ENCODE measurements around the gene DCPS. TPM values are rescaled to one million over a fixed set of nuclear protein-coding genes. Genes with fewer than 3 reads are reported as not detected.

Gene DCPS
- total RNA-seq, 2 experiments from 2014 or later: 40.6 to 41.9 TPM

DNA sequence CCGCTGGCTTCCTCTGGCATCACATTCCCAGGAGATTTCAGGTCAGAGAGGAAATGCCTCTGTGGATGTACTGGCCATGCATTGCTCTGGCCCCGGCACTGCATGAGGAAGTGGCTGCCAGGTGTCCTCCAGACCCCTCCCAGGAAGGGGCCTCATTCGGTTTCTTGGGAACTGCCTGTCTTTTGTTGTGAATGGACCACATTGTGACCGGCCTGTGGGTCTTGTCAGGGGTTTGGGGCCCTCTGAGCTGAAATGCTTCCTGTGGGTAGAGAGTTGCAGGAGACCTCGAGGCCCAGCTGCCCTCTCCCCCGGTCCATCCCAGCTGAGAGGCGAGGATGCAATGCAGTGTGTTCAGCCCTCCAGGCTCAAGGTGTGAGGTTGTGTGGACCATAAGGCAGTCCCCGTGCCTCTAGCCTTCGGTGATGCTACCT, 32.8 kb downstream of the DCPS start:
- Mint-ChIP-seq H3K9me3 (ENCODE audit: low read depth) (no peaks in the 10 kb centered on the region), H3K27ac (peak overlapping the region; percentile 67), H3K4me3 (no peak overlapping the region), H3K36me3 (peaks cover 19% of the 10 kb centered on the region), H3K4me1 (peaks cover 25% of the 10 kb centered on the region), H3K27me3 (no peaks in the 10 kb centered on the region)
- CTCF ChIA-PET: interaction anchor here (1.1 kb wide), 2 partner anchors 8 to 26 kb away, joined by 3 read pairs; no protein-coding TSS in a partner anchor
- no peak for ATAC-seq
- DNase-seq: no peak

DNA sequence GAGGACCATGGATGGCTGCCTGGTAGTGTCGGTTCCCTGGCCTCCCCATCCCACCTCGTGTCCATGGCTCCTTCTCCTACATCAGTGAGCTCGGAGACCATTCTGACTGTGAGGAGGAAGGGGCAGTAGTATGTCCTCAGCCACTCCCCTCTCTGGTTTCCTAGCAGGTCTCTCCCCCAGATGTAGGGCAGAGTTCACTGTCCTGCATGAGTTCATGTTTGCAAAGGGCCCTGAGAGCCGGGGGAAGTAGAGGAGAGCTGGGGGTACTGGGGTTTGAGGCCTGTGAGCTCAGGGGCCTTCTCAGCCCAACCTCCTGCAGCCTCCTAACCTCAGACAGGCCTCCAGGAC, 33.2 kb downstream of the DCPS start:
- peaks cover 23% of the 10 kb centered on the region for H3K36me3 Mint-ChIP-seq
- H3K27ac Mint-ChIP-seq: no peak overlapping the region
- no peak overlapping the region for H3K4me3 Mint-ChIP-seq
- peaks cover 29% of the 10 kb centered on the region for H3K4me1 Mint-ChIP-seq
- no peaks in the 10 kb centered on the region for H3K27me3 Mint-ChIP-seq
- ATAC-seq (no peak), DNase-seq (no peak)
- H3K9me3 Mint-ChIP-seq (ENCODE audit: low read depth): no peaks in the 10 kb centered on the region
- CTCF ChIA-PET: interaction anchor here (1.1 to 1.7 kb wide), 3 partner anchors 9 to 26 kb away, joined by 3 to 4 read pairs (median 3); no protein-coding TSS in a partner anchor

DNA sequence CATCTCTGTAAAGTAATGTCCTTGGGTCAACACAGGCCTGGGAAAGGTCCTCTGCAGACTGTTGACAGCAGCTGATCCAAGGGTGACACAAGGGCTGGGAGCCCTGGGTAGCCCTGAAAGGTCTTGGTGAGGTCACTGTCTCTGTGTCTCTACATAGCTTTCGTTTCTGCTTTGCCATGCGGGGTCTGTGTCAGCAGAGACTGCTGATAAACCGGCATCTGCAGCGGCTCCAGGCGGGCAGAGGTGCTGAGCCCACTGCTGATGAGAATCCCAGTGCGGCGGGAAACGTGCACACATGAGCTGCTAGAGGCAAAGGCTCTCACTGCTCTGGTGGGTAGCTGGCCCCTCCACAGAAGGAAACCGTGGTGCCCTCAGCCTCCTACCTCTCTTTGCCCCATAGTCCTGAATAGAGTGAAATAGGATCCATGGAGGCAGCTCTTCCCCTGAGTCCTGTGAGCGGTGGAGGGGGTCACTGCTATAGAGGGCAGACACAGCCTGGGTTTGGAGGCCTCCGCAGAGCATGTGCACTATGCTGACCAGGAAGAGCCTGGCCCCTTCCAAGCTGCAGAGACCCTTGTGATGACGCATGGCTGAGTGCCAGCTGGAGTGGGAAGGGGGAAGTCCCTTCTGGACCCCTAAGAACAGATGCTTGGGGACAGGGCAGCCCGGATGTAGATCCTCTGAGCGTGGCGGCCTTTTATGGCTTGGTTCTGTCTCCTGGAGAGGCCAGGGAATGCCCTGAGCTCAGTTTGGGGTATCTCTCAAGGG, 33.8 kb downstream of the DCPS start:
- H3K27ac Mint-ChIP-seq: no peak overlapping the region
- ATAC-seq (no peak), DNase-seq (no peak)
- no peaks in the 10 kb centered on the region for H3K9me3 Mint-ChIP-seq (ENCODE audit: low read depth)
- H3K4me3 Mint-ChIP-seq: no peak overlapping the region
- H3K36me3 Mint-ChIP-seq: peaks cover 22% of the 10 kb centered on the region
- peaks cover 31% of the 10 kb centered on the region for H3K4me1 Mint-ChIP-seq
- no peaks in the 10 kb centered on the region for H3K27me3 Mint-ChIP-seq
- CTCF ChIA-PET: interaction anchor here (1.1 to 1.7 kb wide), 3 partner anchors 9 to 27 kb away, joined by 3 to 4 read pairs (median 3); no protein-coding TSS in a partner anchor

DNA sequence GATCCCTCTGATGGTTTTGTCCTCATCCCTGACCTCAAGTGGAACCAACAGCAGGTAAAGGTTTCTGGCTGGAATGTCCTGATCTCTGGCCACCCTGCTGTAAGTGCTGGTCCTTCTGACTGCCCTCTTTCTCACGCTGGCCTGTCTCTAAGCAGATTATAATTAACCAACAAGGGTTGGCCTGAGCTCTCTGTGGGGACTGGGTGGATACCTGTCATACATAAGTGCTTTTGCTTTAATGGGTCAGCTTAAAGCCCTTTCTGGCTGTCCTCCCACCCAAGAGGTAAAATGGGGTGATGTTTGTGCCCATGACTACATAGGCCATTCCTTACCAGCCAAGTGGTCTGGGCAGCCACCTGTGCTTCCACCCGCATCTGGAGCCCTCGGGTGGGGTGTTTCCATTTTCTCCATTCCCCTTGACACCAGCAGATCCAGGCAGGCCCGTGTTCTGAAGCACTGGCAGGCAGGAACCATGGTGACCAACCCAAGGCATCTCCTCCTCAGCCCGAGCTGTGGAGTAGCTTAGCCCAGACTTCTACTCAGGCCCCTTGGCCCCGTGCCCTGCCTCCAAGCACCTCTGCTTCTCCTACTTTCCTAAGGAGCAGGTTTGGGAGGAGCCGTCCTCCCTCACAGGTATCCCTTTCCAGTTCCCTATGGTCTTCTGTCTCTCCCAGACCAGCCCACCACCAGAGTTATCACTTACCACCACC, 34.6 kb downstream of the DCPS start:
- Mint-ChIP-seq H3K4me3 (no peak overlapping the region), H3K27ac (no peak overlapping the region), H3K36me3 (peaks cover 23% of the 10 kb centered on the region), H3K27me3 (no peaks in the 10 kb centered on the region), H3K4me1 (peaks cover 31% of the 10 kb centered on the region), H3K9me3 (ENCODE audit: low read depth) (no peaks in the 10 kb centered on the region)
- CTCF ChIA-PET: interaction anchor here (1.7 kb wide), 1 partner anchor 10 kb away, joined by 4 read pairs; no protein-coding TSS in a partner anchor
- DNase-seq (no peak), ATAC-seq (no peak)

DNA sequence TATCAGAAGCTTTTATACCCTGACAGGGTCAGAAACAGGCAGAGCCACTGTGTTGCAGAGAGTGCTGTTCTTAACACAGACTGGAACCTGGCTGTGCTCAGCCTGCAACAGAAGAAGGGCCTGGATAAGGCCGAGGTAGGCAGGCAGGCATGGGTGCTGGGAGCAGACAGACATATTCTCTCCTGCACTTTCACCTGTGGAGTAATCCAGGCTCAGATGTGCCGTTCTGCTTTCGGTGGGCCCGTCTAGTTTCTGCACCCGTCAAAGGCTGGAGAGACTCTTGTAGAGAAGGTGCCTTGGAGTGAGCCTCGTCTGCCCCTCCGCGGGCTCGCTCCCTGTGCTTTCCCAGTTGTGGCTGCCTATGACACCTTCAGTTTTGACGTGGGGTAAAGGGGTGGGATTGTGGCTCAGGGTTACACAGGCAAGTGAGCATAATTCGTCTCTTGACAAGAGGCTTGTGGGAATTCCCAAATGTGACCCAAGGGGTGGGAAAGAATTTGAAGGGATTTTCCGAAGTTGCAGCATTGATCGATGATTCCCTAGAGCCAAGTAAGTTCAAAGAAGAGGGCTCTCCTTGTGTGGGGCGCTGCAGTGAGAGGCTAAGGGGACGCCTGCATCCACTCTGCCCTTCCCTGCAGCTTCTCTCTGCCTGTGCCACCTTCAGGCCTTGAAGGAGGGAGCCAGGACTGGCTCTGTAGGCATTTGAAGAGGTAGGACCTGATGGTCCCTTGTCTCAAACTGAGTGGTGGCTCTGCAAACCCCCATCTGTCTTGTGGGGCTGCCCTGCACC, 35.4 kb downstream of the DCPS start:
- CTCF ChIA-PET: interaction anchor here (1.7 kb wide), 1 partner anchor 9 kb away, joined by 4 read pairs; no protein-coding TSS in a partner anchor
- Mint-ChIP-seq H3K27me3 (no peaks in the 10 kb centered on the region), H3K36me3 (peaks cover 23% of the 10 kb centered on the region), H3K4me1 (peaks cover 31% of the 10 kb centered on the region), H3K27ac (peak overlapping the region; percentile 11), H3K9me3 (ENCODE audit: low read depth) (no peaks in the 10 kb centered on the region), H3K4me3 (no peak overlapping the region)
- DNase-seq: no peak
- ATAC-seq: no peak

DNA sequence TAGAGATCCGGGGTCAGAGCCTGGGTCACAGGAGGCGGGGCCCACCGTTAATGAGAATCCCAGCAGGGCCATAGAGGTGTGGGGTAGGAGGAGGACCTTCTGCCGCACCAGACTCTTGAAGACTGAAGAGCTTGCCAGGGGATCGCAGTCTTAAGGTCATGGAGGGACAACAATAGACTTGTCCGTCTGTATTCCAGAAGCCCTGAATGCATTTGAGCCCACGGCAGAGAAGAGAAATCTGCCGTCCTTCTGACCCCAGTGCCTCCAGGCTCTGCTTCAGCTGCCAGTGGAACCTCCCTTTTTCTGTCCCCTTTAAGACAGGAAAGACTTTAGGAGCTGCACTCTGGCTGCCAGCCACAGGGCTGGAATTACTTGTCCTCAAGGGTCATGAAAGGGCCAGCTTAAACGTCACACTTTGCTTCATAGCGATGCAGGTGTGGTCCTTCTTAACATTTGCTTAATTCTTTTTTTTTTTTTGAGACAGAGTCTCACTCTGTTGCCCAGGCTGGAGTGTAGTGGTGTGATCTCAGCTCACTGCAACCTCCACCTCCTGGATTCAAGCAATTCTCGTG, 36.1 kb downstream of the DCPS start:
- ATAC-seq (no peak), DNase-seq (no peak)
- no peaks in the 10 kb centered on the region for H3K9me3 Mint-ChIP-seq (ENCODE audit: low read depth)
- CTCF ChIA-PET: no interaction called here
- peaks cover 28% of the 10 kb centered on the region for H3K4me1 Mint-ChIP-seq
- no peak overlapping the region for H3K27ac Mint-ChIP-seq
- no peaks in the 10 kb centered on the region for H3K27me3 Mint-ChIP-seq
- H3K36me3 Mint-ChIP-seq: peaks cover 22% of the 10 kb centered on the region
- no peak overlapping the region for H3K4me3 Mint-ChIP-seq

DNA sequence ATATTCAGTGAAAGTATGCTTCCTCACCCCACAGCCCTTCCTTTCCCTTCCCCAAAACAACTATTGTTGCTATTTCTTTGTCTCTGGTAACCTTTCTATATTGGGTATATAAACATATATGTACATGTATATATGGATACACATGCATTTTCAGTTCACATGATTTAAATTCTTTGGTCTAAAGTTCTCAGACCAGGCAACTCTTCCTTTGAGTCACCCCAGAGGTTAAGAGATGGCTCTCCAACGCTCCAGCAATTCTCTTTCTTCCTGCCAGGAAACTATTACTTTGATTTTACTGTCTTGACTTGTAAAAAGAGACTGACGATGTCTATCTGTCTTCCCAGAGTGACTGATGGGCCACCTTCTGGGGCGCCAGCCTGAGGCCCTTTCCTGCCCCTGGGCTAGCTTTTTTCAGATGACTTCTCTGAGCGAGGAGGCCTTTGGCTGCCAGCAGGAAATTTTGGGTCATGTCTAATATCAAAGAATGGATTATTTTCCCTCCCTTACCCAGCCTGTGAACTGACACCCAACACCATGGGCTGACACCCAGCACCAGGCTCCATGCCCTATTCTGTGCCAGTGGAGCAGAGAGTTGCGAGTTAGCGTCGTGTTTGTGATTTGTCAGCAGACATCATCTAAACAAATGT, 37.2 kb downstream of the DCPS start:
- no peak for DNase-seq
- Mint-ChIP-seq H3K36me3 (peaks cover 20% of the 10 kb centered on the region), H3K27me3 (no peaks in the 10 kb centered on the region), H3K4me3 (no peak overlapping the region), H3K4me1 (peaks cover 29% of the 10 kb centered on the region), H3K9me3 (ENCODE audit: low read depth) (no peaks in the 10 kb centered on the region), H3K27ac (peak overlapping the region; percentile 29)
- no peak for ATAC-seq
- CTCF ChIA-PET: interaction anchor here (0.8 kb wide), 1 partner anchor 30 kb away, joined by 3 read pairs; no protein-coding TSS in a partner anchor

DNA sequence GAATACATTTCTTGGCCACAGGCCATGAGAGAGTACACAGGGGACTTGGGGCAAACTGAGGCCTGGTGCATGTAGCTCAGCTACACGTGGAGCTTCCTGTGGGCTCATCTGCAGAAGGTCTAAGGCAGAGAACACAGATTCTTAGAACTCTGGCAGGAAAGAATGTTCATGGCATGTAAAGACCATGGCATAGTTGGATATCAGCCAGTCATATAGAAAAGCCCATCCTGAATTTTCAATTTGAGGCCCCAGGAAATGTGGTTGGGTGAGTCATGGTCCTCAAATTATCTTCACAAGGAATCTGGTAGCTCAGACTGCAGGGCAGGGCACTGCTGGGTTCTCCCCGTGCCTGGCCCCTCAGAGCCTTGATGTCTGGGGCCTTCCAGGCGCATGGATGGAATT, 37.9 kb downstream of the DCPS start:
- Mint-ChIP-seq H3K27me3 (no peaks in the 10 kb centered on the region), H3K4me3 (no peak overlapping the region), H3K36me3 (peaks cover 20% of the 10 kb centered on the region), H3K27ac (peak overlapping the region; percentile 34), H3K9me3 (ENCODE audit: low read depth) (no peaks in the 10 kb centered on the region), H3K4me1 (peaks cover 26% of the 10 kb centered on the region)
- CTCF ChIA-PET: interaction anchor here (0.8 kb wide), 1 partner anchor 31 kb away, joined by 3 read pairs; no protein-coding TSS in a partner anchor
- DNase-seq (no peak), ATAC-seq (no peak)

DNA sequence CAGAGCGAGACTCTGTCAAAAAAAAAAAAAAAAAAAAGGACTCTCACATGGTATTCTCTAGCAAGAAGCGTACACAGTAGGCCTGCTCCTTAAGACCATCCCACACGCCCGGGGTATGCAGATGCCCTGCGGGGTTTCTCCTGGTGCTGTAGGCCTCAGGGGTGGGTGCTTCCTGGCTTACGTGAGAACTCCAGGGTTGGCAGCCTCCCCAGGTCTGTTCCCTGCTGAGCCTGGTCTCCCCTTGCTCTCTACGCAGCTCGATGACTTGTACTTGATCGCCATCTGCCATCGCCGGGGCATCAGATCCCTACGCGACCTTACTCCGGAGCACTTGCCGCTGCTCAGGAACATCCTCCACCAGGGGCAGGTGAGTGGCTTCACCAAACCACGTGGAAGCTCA, 39.2 kb downstream of the DCPS start:
- CTCF ChIA-PET: no interaction called here
- Mint-ChIP-seq H3K4me3 (no peak overlapping the region), H3K9me3 (ENCODE audit: low read depth) (no peaks in the 10 kb centered on the region), H3K27ac (no peak overlapping the region), H3K4me1 (peaks cover 23% of the 10 kb centered on the region), H3K27me3 (no peaks in the 10 kb centered on the region), H3K36me3 (peaks cover 20% of the 10 kb centered on the region)
- ATAC-seq: no peak
- no peak for DNase-seq

DNA sequence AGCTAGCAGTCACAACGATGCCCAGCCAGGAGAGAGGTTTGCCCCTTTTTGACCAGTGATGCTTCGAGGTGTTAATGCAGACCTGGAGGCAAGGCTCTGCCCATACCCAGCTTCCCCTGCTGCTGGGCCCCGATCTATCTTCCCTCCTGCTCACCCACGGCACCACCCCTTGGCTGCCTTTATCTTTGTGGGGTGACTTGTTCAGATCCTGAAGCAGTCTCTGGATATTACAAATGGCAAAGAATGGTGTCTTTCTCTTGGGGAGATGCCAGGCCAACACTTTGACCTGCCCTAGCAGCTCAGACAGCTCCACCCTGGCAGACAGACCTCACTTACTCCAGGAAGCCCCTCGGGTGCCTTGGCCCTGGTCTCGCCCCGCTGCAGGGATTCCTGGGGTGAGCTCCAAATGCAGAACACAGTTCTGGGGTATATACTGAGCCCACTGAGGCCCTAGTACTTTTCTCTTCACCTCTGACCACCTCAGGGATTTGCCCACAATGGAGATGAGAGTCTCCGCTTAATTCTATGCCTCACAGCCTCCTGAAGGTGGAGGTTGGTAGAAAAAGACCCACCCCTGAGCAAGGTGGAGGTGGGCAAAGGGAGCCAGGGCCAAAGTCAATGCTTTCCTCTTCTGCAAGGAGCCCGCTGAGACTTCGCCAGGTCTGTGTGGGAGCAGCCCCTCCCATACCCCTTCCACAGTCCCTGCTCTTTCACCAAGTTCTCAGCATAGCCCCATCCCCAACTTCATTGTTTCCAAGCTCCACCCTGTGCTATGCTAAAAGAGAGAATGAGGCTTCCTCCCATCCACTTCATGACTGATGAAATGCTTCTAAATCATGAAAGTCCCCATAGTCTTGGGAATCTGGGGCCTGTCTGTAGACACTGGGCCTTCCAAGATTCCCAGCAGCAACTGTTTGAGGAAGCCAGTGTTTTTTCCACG, 40.6 kb downstream of the DCPS start:
- DNase-seq: no peak
- H3K4me1 Mint-ChIP-seq: peaks cover 34% of the 10 kb centered on the region
- H3K4me3 Mint-ChIP-seq: no peak overlapping the region
- H3K36me3 Mint-ChIP-seq: peaks cover 17% of the 10 kb centered on the region
- CTCF ChIA-PET: interaction anchor here (1.0 kb wide), 1 partner anchor 27 kb away, joined by 4 read pairs; no protein-coding TSS in a partner anchor
- no peak overlapping the region for H3K27ac Mint-ChIP-seq
- no peaks in the 10 kb centered on the region for H3K27me3 Mint-ChIP-seq
- no peaks in the 10 kb centered on the region for H3K9me3 Mint-ChIP-seq (ENCODE audit: low read depth)
- no peak for ATAC-seq

DNA sequence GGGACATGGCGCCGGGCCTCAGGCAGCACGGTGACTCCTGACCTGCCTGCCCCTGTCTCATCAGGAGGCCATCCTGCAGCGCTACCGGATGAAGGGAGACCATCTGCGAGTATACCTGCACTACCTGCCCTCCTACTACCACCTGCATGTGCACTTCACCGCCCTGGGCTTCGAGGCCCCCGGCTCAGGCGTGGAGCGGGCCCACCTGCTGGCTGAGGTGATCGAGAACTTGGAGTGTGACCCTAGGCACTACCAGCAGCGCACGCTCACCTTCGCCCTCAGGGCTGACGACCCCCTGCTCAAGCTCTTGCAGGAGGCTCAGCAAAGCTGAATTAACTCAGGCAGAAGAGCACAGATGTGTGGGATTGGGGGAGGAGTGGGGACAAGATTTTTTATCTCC, 41.4 kb downstream of the DCPS start:
- H3K4me1 Mint-ChIP-seq: peaks cover 34% of the 10 kb centered on the region
- H3K4me3 Mint-ChIP-seq: no peak overlapping the region
- H3K27ac Mint-ChIP-seq: no peak overlapping the region
- CTCF ChIA-PET: no interaction called here
- ATAC-seq: no peak
- no peaks in the 10 kb centered on the region for H3K9me3 Mint-ChIP-seq (ENCODE audit: low read depth)
- H3K27me3 Mint-ChIP-seq: no peaks in the 10 kb centered on the region
- H3K36me3 Mint-ChIP-seq: peaks cover 19% of the 10 kb centered on the region
- no peak for DNase-seq
